ENCODE measurements around the gene BTBD19.

BTBD19 gene

DNA sequence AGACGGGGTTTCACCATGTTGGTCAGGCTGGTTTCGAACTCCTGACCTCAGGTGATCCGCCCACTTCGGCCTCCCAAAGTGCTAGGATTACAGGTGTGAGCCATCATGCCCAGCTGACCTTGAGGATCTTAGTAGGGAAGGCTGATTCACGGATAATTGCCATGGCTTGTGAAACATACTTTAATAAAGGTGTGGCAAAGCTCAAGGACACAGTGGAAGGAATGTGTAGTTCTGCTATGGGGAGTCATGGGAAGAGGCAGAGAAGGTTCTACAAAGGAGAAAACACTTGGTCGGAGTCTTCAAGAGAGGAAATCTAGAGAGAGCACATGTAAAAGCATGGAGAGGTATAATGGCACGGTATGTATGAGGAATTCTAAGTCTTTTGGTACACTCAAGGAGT is 47.4 kb downstream of the BTBD19 start:
- no peak overlapping the region for H3K4me3 ChIP-seq (ENCODE audit: low read depth, low read length)
- TF ChIP-seq, protein P1, sequence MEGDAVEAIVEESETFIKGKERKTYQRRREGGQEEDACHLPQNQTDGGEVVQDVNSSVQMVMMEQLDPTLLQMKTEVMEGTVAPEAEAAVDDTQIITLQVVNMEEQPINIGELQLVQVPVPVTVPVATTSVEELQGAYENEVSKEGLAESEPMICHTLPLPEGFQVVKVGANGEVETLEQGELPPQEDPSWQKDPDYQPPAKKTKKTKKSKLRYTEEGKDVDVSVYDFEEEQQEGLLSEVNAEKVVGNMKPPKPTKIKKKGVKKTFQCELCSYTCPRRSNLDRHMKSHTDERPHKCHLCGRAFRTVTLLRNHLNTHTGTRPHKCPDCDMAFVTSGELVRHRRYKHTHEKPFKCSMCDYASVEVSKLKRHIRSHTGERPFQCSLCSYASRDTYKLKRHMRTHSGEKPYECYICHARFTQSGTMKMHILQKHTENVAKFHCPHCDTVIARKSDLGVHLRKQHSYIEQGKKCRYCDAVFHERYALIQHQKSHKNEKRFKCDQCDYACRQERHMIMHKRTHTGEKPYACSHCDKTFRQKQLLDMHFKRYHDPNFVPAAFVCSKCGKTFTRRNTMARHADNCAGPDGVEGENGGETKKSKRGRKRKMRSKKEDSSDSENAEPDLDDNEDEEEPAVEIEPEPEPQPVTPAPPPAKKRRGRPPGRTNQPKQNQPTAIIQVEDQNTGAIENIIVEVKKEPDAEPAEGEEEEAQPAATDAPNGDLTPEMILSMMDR (conservative IDR thresholded peaks at IDR 0.05; ENCODE audit: low read depth, low read length), result no peak
- DNase-seq (ENCODE audit: low read depth), result no peak

DNA sequence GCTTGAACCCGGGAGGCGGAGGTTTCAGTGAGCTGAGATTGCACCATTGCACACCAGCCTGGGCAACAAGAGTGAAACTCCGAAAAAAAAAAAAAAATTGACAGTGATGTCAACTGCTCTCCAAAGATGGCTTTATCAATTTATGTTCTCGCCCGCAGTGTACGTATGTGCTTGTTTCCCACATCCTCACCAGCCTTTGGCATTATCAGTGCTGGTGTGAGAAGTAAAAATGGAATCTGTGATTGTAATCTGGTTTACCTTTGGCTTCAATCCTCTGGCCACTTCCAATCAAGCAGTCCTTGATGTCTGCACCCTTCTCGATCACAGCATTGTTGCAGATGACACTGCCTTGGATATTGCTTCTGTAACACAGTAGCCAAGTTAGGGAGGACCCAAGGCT is 49.1 kb downstream of the BTBD19 start:
- H3K4me3 ChIP-seq (ENCODE audit: low read depth, low read length), result no peak overlapping the region
- TF ChIP-seq, protein P1 (conservative IDR thresholded peaks at IDR 0.05; ENCODE audit: low read depth, low read length), result no peak
- DNase-seq (ENCODE audit: low read depth), result no peak

DNA sequence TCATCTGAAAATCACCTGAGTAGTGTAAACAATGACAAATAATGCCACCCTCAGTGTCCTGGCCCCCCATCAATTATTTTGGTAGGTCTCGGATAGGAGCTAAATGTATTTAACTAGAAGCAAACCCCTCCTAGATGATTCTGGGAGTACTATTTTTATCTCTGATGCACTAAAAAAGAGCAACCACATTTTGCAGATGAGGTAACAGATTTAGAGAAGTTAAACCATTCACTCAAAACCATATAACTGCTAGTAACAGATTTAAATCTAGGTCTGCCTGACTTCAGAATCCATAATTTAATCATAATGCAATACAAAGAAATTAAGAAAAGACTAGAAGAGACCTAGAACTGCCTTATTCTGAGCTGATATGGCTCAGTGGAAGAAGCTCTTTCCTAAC is 52.0 kb downstream of the BTBD19 start:
- H3K4me3 ChIP-seq (ENCODE audit: low read depth, low read length), result no peak overlapping the region
- TF ChIP-seq, protein P1 (conservative IDR thresholded peaks at IDR 0.05; ENCODE audit: low read depth, low read length), result no peak
- DNase-seq (ENCODE audit: low read depth), result no peak

DNA sequence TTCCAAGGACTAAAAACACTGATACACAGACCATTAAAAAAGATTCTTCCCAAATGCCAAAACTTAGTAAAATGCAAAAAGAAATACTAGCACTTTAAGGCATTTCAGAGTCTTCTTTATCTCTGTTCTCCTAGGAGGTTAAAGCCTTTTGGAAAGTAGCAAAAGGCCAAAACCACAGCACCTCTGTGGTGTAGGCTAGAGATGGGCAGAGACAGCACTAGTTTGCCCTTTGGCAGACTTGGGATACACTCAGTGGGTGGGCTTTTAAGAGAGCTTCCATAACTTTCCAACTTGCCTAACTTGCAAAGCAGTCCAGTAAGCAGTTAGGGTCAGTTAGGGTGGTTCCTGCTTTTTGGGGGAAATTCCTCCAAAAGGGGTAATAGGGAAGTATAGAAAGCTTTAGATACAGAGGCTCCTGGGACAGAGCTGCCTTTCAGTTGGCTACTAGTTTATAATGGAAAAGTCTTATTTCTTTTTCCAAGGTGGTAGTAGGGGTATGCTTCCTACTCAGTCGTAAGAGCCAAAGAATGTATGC is 52.6 kb downstream of the BTBD19 start:
- TF ChIP-seq, protein P1 (conservative IDR thresholded peaks at IDR 0.05; ENCODE audit: low read depth, low read length), result no peak
- H3K4me3 ChIP-seq (ENCODE audit: low read depth, low read length), result no peak overlapping the region
- DNase-seq (ENCODE audit: low read depth), result peak; percentile 37

DNA sequence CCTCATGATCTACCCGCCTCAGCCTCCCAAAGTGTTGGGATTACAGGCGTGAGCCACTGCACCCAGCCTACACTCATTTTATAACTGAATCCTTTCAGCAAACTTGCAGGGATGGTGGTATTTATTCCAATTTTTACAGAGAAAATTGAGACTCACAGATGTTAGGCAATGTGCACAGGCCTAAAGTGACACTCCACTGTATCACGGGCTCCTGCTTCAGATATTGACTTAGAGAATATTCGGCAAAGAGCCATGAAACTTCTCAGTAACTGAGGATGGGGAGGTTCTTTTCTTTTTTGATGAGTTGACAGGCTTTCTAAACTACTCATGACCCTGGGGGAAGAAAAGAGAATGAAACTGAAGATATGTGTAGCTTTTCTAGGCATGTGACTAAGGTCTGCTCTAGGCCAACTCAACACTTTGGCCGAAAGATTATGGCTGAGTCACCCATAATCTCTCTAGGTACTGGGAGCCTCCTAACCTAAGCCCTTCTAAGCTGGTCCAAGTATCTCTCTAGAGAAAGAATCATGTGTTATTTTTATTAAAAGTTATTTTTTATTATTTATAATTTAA is 54.6 kb downstream of the BTBD19 start:
- H3K4me3 ChIP-seq (ENCODE audit: low read depth, low read length), result no peak overlapping the region
- TF ChIP-seq, protein P1 (conservative IDR thresholded peaks at IDR 0.05; ENCODE audit: low read depth, low read length), result no peak
- peak; percentile 71 for DNase-seq (ENCODE audit: low read depth)

Measured in choroid plexus epithelial cell (primary cell).